Mesendoderm (in vitro differentiated cells): ENCODE results near the gene ATP8A2.

Source experiments
- DNase-seq: peaks from one replicate; pipeline ENCODE4 v3.0.0; 2013
- H2AK5ac ChIP-seq: 2 replicates; pipeline ENCODE4 v1.6.1; 2013; ENCODE audit warnings: low read length, inconsistent platforms
- H2BK120ac ChIP-seq: 2 replicates; pipeline ENCODE4 v1.6.1; 2013; ENCODE audit warnings: low read depth, mild to moderate bottlenecking, low read length, moderate library complexity, mixed read lengths
- H2BK15ac ChIP-seq: replicated peaks from 2 replicates; pipeline ENCODE4 v1.6.1; 2013; ENCODE audit warnings: low read depth, mild to moderate bottlenecking, moderate library complexity
- H2BK5ac ChIP-seq: 2 replicates; pipeline ENCODE4 v1.6.1; 2013; ENCODE audit warnings: low read length, inconsistent platforms
- H3K18ac ChIP-seq: 2 replicates; pipeline ENCODE4 v1.6.1; 2013; ENCODE audit warnings: mild to moderate bottlenecking, low read length, mixed read lengths
- H3K23ac ChIP-seq: one replicate; pipeline ENCODE4 v1.6.1; 2013; ENCODE audit warnings: low read length
- H3K27ac ChIP-seq: 2 replicates; pipeline ENCODE4 v1.5.1; 2013; ENCODE audit warnings: low read depth, mild to moderate bottlenecking, inconsistent platforms, low read length, moderate library complexity
- H3K27me3 ChIP-seq: 2 replicates; pipeline ENCODE4 v1.6.1; 2013; ENCODE audit warnings: low read length, control low read depth, mild to moderate bottlenecking, inconsistent platforms; ENCODE audit not compliant: insufficient read depth, poor library complexity
- H3K36me3 ChIP-seq: 2 replicates; pipeline ENCODE4 v1.6.1; 2013; ENCODE audit warnings: low read length, inconsistent platforms; ENCODE audit not compliant: control insufficient read depth, insufficient read depth
- H3K4ac ChIP-seq: one replicate; pipeline ENCODE4 v1.6.1; 2013; ENCODE audit warnings: low read depth, mild to moderate bottlenecking, low read length, moderate library complexity
- H3K4me1 ChIP-seq: 2 replicates; pipeline ENCODE4 v1.6.1; 2013; ENCODE audit warnings: low read depth, low read length, inconsistent platforms; ENCODE audit not compliant: control insufficient read depth
- H3K4me2 ChIP-seq: 2 replicates; pipeline ENCODE4 v1.6.1; 2013; ENCODE audit warnings: low read length
- H3K4me3 ChIP-seq: 2 replicates; pipeline ENCODE4 v1.5.1; 2013; ENCODE audit warnings: mild to moderate bottlenecking, low read length
- H3K56ac ChIP-seq: one replicate; pipeline ENCODE4 v1.6.1; 2013; ENCODE audit warnings: low read length
- H3K79me1 ChIP-seq: 2 replicates; pipeline ENCODE4 v1.6.1; 2013; ENCODE audit warnings: low read length, inconsistent platforms
- H3K79me2 ChIP-seq: 2 replicates; pipeline ENCODE4 v1.6.1; 2013; ENCODE audit warnings: mild to moderate bottlenecking, low read length; ENCODE audit not compliant: control insufficient read depth, insufficient read depth
- H3K9ac ChIP-seq: 2 replicates; pipeline ENCODE4 v1.6.1; 2013; ENCODE audit warnings: low read length, inconsistent platforms
- H4K5ac ChIP-seq: one replicate; pipeline ENCODE4 v1.6.1; 2013; ENCODE audit warnings: low read length
- H4K8ac ChIP-seq: one replicate; pipeline ENCODE4 v1.6.1; 2013; ENCODE audit warnings: low read depth, mild to moderate bottlenecking, control low read depth, low read length, moderate library complexity
- WGBS: extraction: QIAGEN DNeasy Blood & Tissue Kit; methylation state at CpG from one replicate; pipeline ENCODE4 v1.1.7; 2013; ENCODE audit warnings: low lambda C conversion rate, missing lambda C conversion rate; ENCODE audit not compliant: insufficient coverage; ENCODE audit errors: extremely low coverage; 5-methylcytosine and 5-hydroxymethylcytosine counted together

ATP8A2 gene

DNA sequence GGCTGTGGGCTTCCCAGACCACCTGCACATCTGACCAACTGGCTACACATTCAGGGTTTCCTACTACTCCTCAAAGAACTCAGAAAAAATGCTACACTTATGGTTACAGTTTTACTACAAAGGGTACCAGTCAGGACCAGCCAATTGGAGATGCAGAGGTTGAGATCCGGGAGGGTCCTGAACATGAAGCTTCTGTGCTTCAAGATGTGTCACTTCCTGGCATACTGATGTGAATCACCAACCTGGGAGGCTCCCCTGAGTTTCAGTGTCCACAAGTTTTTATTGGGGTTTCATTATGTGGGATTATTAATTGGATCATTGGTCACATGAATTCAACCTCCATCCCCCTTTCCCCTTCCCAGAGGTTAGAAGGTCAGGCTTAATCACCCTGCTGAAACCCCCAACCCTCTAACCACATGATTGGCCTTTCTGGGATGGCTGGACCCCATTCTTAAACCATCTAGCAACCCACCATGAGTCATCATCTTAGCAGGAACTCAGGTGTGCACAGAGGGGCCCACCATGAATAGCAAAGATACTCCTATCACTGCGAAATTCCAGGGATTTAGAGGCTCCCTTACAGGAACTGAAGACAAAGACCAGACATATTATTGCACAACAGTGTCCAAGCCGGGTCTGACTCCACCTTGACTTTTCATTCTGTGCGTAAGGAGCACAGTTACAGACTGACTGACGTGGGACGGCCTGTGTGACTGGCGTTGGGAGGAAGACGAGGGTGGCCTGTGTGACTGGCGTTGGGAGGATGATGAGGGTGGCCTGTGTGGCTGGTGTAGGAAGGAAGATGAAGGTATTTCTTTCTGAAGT is 90.7 kb downstream of the ATP8A2 start:
- no peaks in the 10 kb centered on the region for H3K79me1 ChIP-seq
- no peak overlapping the region for H4K5ac ChIP-seq
- H3K27me3 ChIP-seq: no peaks in the 10 kb centered on the region
- H3K9ac ChIP-seq: no peak overlapping the region
- H3K36me3 ChIP-seq: no peaks in the 10 kb centered on the region
- no peak overlapping the region for H2BK15ac ChIP-seq
- no peak overlapping the region for H3K18ac ChIP-seq
- DNase-seq: peak; percentile 14
- WGBS: no CpG with 5 or more reads among the region's 9 CpGs
- no peak overlapping the region for H2BK120ac ChIP-seq
- no peak overlapping the region for H4K8ac ChIP-seq
- no peak overlapping the region for H3K4ac ChIP-seq
- no peak overlapping the region for H3K4me3 ChIP-seq
- H3K79me2 ChIP-seq: no peaks in the 10 kb centered on the region
- H2AK5ac ChIP-seq: no peak overlapping the region
- H3K56ac ChIP-seq: no peak overlapping the region
- no peak overlapping the region for H3K23ac ChIP-seq
- H3K4me2 ChIP-seq: no peak overlapping the region
- no peak overlapping the region for H3K27ac ChIP-seq
- no peaks in the 10 kb centered on the region for H3K4me1 ChIP-seq
- no peak overlapping the region for H2BK5ac ChIP-seq

DNA sequence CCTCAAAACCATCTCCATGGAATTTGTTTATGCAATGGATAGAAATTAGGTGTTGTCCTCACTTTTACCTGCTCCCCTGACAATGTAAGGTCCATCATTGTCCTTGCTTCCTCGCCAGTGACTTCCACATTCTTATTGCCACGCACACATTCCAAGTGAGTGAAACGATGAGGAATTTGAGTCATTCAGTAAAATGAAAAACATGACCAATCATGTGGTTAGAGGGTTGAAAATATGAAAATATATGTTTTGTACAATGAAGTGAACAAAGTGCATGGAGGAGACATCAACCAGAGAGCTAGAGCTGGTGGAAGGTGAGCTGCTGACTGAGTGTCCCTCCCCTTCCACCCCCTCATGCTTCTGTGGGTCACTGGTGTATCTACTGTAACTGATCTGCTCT is 91.7 kb downstream of the ATP8A2 start:
- no peak overlapping the region for H3K4me2 ChIP-seq
- H3K4me3 ChIP-seq: no peak overlapping the region
- DNase-seq: no peak
- H3K23ac ChIP-seq: no peak overlapping the region
- H2BK15ac ChIP-seq: no peak overlapping the region
- H3K18ac ChIP-seq: no peak overlapping the region
- H2BK5ac ChIP-seq: no peak overlapping the region
- H3K79me2 ChIP-seq: no peaks in the 10 kb centered on the region
- no peak overlapping the region for H3K27ac ChIP-seq
- no peak overlapping the region for H4K5ac ChIP-seq
- no peaks in the 10 kb centered on the region for H3K4me1 ChIP-seq
- H3K4ac ChIP-seq: no peak overlapping the region
- no peaks in the 10 kb centered on the region for H3K36me3 ChIP-seq
- no peak overlapping the region for H4K8ac ChIP-seq
- H3K56ac ChIP-seq: no peak overlapping the region
- no CpG with 5 or more reads among the region's 3 CpGs for WGBS
- no peaks in the 10 kb centered on the region for H3K27me3 ChIP-seq
- H3K79me1 ChIP-seq: no peaks in the 10 kb centered on the region
- H2AK5ac ChIP-seq: no peak overlapping the region
- no peak overlapping the region for H2BK120ac ChIP-seq
- no peak overlapping the region for H3K9ac ChIP-seq

DNA sequence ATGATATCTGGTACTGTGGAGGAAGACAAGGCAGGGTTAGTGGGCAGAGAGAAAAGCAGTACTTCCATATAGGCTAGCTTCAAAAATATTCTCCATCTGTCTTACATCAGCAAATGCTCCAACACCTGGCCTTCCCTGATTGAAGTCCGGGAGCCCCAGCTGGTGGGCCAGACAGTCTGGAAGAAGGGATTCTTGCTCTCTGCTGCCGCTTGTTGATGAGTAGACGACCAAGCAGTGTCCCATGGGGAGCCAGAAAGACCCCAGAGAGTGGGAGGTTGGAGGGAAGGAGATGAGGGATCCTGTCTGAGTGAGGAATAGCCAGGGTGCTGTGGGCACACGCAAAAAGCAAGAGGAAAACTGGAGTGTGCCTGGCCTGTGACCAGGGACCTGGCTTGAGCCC is 95.1 kb downstream of the ATP8A2 start:
- Histone ChIP-seq H3K36me3 (no peaks in the 10 kb centered on the region), H2BK5ac (no peak overlapping the region), H3K9ac (no peak overlapping the region), H3K4me2 (no peak overlapping the region), H3K4me1 (peaks cover 2% of the 10 kb centered on the region), H3K56ac (no peak overlapping the region), H2BK15ac (no peak overlapping the region), H2AK5ac (no peak overlapping the region), H3K27me3 (peaks cover 6% of the 10 kb centered on the region), H3K27ac (no peak overlapping the region), H3K23ac (no peak overlapping the region), H3K79me1 (no peaks in the 10 kb centered on the region), H3K4me3 (no peak overlapping the region), H4K5ac (no peak overlapping the region), H3K18ac (no peak overlapping the region), H3K4ac (no peak overlapping the region), H2BK120ac (no peak overlapping the region), H3K79me2 (no peaks in the 10 kb centered on the region), H4K8ac (no peak overlapping the region)
- WGBS: no CpG with 5 or more reads among the region's 4 CpGs
- no peak for DNase-seq

DNA sequence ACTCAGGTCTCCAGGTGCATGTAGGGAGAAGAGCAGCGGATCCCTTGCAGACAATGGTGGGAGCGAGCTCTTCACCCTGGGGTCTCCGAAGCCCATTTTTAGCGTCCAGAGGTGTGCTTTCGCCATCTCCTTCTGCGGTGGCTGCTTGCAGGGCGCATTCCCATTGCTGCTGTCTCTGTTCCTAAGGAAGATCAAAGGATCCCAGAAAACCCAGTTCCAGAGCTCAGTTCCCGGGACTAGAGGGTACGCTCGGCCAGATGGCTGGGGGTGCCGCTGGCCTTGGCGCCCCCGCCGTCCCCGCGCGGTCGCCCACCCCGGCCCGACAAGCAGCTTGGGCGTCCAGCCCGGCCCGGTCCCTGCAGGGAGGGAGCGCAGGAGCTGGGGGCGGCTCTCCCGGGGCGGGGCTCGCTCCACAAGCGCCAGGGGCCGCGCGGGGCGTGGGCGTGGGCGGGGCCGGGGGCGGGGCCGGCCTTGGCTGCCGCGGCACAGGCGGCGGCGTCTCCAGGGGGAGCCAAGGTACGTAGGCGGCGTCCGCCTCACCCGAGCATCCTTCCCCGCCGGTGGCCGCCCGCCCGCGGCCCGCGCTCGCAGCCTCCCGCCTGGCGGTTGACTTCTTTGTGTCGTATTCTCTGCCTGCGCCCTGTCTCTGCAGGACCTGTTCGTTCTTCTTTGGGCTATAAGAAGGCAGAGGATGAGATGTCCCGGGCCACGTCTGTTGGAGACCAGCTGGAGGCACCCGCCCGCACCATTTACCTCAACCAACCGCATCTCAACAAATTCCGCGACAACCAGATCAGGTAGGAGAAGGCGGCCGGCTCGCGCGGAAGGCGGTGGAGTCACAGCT is 96.8 kb downstream of the ATP8A2 start:
- no peaks in the 10 kb centered on the region for H3K79me1 ChIP-seq
- H3K4me3 ChIP-seq: peak overlapping the region; percentile 49
- H3K4me1 ChIP-seq: peaks cover 2% of the 10 kb centered on the region
- no peak overlapping the region for H4K8ac ChIP-seq
- H2AK5ac ChIP-seq: no peak overlapping the region
- H3K23ac ChIP-seq: no peak overlapping the region
- no peak overlapping the region for H2BK5ac ChIP-seq
- H3K56ac ChIP-seq: peak overlapping the region; percentile 66
- H3K4ac ChIP-seq: no peak overlapping the region
- peak; percentile 70 for DNase-seq
- no peak overlapping the region for H4K5ac ChIP-seq
- peak overlapping the region; percentile 87 for H3K4me2 ChIP-seq
- no peak overlapping the region for H2BK15ac ChIP-seq
- no peak overlapping the region for H3K18ac ChIP-seq
- peak overlapping the region; percentile 61 for H3K9ac ChIP-seq
- peaks cover 6% of the 10 kb centered on the region for H3K27me3 ChIP-seq
- H2BK120ac ChIP-seq: no peak overlapping the region
- no CpG with 5 or more reads among the region's 75 CpGs for WGBS
- H3K79me2 ChIP-seq: no peaks in the 10 kb centered on the region
- no peaks in the 10 kb centered on the region for H3K36me3 ChIP-seq
- H3K27ac ChIP-seq: no peak overlapping the region

DNA sequence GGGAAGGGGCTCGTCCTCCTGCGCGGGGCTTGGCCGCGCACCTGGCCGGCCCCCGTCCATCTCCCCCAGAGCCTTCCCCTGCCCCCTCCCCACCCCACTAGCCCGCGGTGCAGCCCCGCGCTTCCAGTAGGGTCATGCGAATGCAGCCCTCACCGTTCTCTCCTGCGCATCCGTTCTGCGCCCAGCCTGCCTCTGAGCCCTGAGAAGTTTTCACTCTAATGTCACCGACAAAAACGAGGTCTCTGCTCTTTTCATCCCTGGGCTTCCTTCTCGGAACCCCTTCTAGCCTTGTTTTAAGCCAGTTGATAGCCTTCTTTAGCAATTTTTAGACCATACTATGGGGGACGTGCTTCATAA is 97.4 kb downstream of the ATP8A2 start:
- H3K79me1 ChIP-seq: no peaks in the 10 kb centered on the region
- no peaks in the 10 kb centered on the region for H3K36me3 ChIP-seq
- no peak overlapping the region for H4K5ac ChIP-seq
- peak overlapping the region; percentile 87 for H3K4me2 ChIP-seq
- H3K27me3 ChIP-seq: peaks cover 6% of the 10 kb centered on the region
- H3K56ac ChIP-seq: peak overlapping the region; percentile 32
- no peak overlapping the region for H3K4me3 ChIP-seq
- H3K27ac ChIP-seq: no peak overlapping the region
- no peak overlapping the region for H4K8ac ChIP-seq
- peak overlapping the region; percentile 29 for H3K9ac ChIP-seq
- peak; percentile 13 for DNase-seq
- H3K23ac ChIP-seq: no peak overlapping the region
- H3K18ac ChIP-seq: no peak overlapping the region
- H2AK5ac ChIP-seq: no peak overlapping the region
- peaks cover 2% of the 10 kb centered on the region for H3K4me1 ChIP-seq
- H2BK15ac ChIP-seq: no peak overlapping the region
- no peak overlapping the region for H3K4ac ChIP-seq
- H2BK5ac ChIP-seq: no peak overlapping the region
- no peak overlapping the region for H2BK120ac ChIP-seq
- no peaks in the 10 kb centered on the region for H3K79me2 ChIP-seq
- no CpG with 5 or more reads among the region's 20 CpGs for WGBS
